ENCODE results near the gene KIRREL3.

DNA sequence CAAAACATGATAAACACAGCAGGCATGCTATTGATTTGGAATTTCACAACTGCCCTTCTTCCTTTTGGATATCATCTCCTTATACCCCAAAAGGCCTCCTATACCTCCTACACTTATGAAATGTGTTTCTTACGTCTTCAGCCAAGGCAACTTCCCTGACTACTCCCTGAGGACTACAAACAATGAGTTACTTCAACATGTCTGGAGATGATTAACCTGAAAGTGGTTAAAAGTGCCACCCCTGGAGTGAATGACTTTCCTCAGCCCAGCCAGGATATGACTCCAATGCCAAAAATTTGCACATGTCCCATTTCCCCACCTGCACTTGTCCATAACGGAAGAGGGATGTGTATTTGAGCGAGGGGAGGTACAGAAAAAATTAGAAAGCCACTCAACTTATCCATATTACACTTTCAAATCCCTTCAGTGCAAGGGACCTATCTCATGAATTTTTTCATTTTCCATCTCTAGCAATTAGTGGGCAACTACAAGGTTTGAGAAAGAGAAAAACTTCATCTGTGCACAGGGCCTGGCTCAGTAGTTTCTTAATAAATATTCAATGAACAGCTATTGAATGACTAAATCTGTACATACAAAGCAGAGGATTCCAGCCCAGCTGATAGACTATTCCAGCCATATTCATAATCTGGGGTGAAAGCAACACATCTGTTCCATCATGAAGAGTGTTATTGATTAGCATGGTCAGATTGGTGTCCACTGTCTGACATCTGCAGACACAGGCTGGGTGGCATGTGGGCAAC, 36.8 kb downstream of the KIRREL3 start:
- TF ChIP-seq CTCF (IDR thresholded peaks at IDR 0.05 in 8 of 11, conservative IDR thresholded peaks at IDR 0.05 in 3 of 11) = no peak
- TF ChIP-seq POLR2A (IDR thresholded peaks at IDR 0.05) = no peak
- TF ChIP-seq POLR2AphosphoS5 (IDR thresholded peaks at IDR 0.05) = no peak
